ENCODE results near the gene S100A2.

GRCh38 chr1:153538315-153538821 lies 27.3 kb downstream of the S100A2 start:
- no peak for TF ChIP-seq POLR2A (IDR thresholded peaks at IDR 0.05)
- TF ChIP-seq, protein P1, sequence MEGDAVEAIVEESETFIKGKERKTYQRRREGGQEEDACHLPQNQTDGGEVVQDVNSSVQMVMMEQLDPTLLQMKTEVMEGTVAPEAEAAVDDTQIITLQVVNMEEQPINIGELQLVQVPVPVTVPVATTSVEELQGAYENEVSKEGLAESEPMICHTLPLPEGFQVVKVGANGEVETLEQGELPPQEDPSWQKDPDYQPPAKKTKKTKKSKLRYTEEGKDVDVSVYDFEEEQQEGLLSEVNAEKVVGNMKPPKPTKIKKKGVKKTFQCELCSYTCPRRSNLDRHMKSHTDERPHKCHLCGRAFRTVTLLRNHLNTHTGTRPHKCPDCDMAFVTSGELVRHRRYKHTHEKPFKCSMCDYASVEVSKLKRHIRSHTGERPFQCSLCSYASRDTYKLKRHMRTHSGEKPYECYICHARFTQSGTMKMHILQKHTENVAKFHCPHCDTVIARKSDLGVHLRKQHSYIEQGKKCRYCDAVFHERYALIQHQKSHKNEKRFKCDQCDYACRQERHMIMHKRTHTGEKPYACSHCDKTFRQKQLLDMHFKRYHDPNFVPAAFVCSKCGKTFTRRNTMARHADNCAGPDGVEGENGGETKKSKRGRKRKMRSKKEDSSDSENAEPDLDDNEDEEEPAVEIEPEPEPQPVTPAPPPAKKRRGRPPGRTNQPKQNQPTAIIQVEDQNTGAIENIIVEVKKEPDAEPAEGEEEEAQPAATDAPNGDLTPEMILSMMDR (IDR thresholded peaks at IDR 0.05) = no peak

Data from heart left ventricle (tissue), 13 donors.